Type B pancreatic cell (in vitro differentiated cells): ENCODE data around the gene MAGEA9. TPM values are rescaled to one million over a fixed set of nuclear protein-coding genes. Genes with fewer than 3 reads are reported as not detected.

Source experiments
- DNase-seq: peaks from one replicate; pipeline ENCODE4 v3.0.0; 2021; ENCODE audit warnings: mixed read lengths; ENCODE audit not compliant: unreplicated experiment; ENCODE audit errors: extremely low spot score
- H3K27ac Mint-ChIP-seq: 2 replicates; pipeline ENCODE4 v1.8.0; 2021; ENCODE audit warnings: mild to moderate bottlenecking, mixed read lengths
- H3K27me3 Mint-ChIP-seq: 2 replicates; pipeline ENCODE4 v1.8.0; 2021; ENCODE audit warnings: mixed read lengths
- H3K36me3 Mint-ChIP-seq: 2 replicates; pipeline ENCODE4 v1.8.0; 2021; ENCODE audit warnings: mixed read lengths
- H3K4me1 Mint-ChIP-seq: one replicate; pipeline ENCODE4 v1.8.0; 2021; ENCODE audit warnings: mixed read lengths; ENCODE audit not compliant: unreplicated experiment
- H3K4me3 Mint-ChIP-seq: 2 replicates; pipeline ENCODE4 v1.8.0; 2021; ENCODE audit warnings: mild to moderate bottlenecking, mixed read lengths
- H3K9me3 Mint-ChIP-seq: 2 replicates; pipeline ENCODE4 v1.8.0; 2021; ENCODE audit warnings: mixed read lengths
- total RNA-seq: library from RNA; stranded (reverse); gene quantifications from 2 replicates; pipeline ENCODE4 v1.2.1, GENCODE V29; 2021; ENCODE audit warnings: low replicate concordance
- TF ChIP-seq, protein P1 (sequence below): fragments of 200-600 bp; sonication (generic); conservative IDR thresholded peaks from 2 replicates; pipeline ENCODE4 v1.5.0; 2021; ENCODE audit warnings: antibody characterized with exemption, mild to moderate bottlenecking

The MAGEA9 gene
- total RNA-seq, 1 donor from 2014 or later = not detected

DNA sequence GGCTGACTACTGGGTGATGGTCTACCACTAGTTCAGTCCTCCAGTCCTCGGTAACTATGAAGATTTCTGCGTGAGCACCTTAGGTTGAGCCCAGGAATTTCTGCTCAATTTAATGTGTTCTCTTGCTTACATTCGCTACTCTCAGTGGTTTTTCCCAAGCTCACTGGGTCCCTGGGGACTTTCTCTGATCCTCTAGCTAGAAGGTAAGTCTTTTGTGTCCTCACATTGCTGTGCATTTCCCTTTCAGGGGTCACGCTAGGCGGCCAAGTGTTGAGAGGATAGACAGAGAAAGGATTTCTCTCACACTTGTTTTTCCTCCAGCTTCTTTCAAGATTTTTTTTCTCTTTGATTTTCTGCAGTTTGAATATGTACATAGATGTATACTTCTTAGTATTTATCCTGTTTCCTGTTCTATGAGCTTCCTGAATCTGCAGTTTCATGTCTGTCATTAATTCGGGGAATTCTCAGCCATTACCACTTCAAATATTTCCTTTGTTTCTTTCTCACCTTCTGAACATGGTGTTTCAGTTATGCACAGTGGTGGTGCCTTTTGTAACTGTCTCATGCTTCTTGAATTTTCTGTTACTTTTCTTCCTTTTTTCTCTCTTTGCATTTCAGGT lies 17.5 kb downstream of the MAGEA9 start:
- no peak overlapping the region for H3K27ac Mint-ChIP-seq
- H3K4me3 Mint-ChIP-seq = no peak overlapping the region
- no peaks in the 10 kb centered on the region for H3K27me3 Mint-ChIP-seq
- DNase-seq = no peak
- no peaks in the 10 kb centered on the region for H3K4me1 Mint-ChIP-seq
- TF ChIP-seq, protein P1, sequence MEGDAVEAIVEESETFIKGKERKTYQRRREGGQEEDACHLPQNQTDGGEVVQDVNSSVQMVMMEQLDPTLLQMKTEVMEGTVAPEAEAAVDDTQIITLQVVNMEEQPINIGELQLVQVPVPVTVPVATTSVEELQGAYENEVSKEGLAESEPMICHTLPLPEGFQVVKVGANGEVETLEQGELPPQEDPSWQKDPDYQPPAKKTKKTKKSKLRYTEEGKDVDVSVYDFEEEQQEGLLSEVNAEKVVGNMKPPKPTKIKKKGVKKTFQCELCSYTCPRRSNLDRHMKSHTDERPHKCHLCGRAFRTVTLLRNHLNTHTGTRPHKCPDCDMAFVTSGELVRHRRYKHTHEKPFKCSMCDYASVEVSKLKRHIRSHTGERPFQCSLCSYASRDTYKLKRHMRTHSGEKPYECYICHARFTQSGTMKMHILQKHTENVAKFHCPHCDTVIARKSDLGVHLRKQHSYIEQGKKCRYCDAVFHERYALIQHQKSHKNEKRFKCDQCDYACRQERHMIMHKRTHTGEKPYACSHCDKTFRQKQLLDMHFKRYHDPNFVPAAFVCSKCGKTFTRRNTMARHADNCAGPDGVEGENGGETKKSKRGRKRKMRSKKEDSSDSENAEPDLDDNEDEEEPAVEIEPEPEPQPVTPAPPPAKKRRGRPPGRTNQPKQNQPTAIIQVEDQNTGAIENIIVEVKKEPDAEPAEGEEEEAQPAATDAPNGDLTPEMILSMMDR = no peak
- H3K9me3 Mint-ChIP-seq = no peaks in the 10 kb centered on the region
- no peaks in the 10 kb centered on the region for H3K36me3 Mint-ChIP-seq

DNA sequence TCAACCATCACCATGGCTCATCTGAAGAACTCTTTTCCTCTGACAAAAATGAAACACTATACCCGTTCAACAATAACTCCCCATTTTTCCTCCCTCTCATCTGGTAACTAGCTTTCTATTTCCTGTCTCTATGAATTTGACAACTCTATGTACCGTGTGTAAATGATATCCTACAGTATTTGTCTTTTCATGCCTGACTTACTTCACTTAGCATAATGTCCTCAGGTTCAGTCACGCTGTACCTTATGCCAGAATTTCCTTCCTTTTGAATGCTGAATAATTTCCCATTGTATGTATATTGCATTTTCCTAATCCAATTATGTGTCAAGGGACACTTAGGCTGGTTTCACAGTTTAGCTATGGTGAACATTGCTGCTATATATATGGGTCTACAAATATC lies 18.2 kb downstream of the MAGEA9 start:
- TF ChIP-seq, protein P1 = no peak
- Mint-ChIP-seq H3K36me3 (no peaks in the 10 kb centered on the region), H3K4me3 (no peak overlapping the region), H3K9me3 (no peaks in the 10 kb centered on the region), H3K27me3 (no peaks in the 10 kb centered on the region), H3K27ac (no peak overlapping the region), H3K4me1 (no peaks in the 10 kb centered on the region)
- no peak for DNase-seq

DNA sequence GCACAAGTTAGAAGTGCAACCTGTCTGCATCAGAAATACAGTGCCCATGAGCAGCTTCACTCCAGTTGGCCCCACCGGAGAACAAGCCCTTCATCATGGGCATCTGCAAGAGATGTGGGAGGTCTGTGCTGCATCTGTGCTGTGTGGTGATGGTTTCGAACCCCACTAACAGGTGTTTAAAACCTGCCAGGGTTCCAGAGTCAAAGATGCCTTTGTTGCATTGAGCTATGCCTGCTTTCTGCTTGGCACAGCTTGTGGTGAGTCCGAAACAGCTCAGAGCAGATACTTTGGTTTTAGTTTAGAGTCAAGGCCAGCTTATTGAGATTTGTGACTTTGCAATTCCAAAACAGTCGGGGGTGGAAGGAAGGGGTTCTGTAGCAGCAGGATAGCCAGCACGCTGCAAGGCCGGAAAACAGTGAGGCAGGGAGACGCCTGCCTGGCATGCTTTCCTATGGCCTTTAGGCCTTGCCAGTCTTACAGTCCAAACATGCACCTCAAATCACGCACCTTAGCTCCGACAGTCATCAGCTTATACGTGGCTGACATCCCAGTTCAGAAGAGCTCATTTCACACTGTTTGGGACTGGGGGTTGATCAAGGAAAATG lies 21.8 kb downstream of the MAGEA9 start:
- TF ChIP-seq, protein P1 = no peak
- Mint-ChIP-seq H3K4me3 (no peak overlapping the region), H3K27me3 (no peaks in the 10 kb centered on the region), H3K27ac (no peak overlapping the region), H3K36me3 (no peaks in the 10 kb centered on the region), H3K4me1 (no peaks in the 10 kb centered on the region), H3K9me3 (no peaks in the 10 kb centered on the region)
- no peak for DNase-seq

DNA sequence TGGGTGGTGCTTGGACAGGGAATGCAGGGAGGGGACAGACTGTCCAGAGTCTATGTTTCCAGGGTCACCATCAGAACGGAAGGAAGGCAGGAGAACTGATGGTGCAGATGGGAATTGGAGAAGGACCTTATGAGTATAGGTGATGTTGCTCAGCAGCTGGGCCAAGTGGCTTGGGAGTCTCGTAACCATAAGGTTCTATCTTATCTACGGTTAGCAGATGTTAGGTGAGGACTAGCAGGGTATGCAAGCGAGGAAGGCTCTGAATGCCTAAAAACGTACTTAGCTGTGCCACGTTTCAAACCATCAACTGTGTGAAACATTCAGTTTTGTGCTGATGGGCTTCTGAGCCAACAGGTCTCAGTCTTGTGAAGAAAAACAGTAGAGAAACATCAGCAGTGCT lies 22.4 kb downstream of the MAGEA9 start:
- Mint-ChIP-seq H3K36me3 (no peaks in the 10 kb centered on the region), H3K9me3 (no peaks in the 10 kb centered on the region), H3K27me3 (no peaks in the 10 kb centered on the region), H3K27ac (no peak overlapping the region), H3K4me3 (no peak overlapping the region), H3K4me1 (no peaks in the 10 kb centered on the region)
- TF ChIP-seq, protein P1 = no peak
- no peak for DNase-seq

DNA sequence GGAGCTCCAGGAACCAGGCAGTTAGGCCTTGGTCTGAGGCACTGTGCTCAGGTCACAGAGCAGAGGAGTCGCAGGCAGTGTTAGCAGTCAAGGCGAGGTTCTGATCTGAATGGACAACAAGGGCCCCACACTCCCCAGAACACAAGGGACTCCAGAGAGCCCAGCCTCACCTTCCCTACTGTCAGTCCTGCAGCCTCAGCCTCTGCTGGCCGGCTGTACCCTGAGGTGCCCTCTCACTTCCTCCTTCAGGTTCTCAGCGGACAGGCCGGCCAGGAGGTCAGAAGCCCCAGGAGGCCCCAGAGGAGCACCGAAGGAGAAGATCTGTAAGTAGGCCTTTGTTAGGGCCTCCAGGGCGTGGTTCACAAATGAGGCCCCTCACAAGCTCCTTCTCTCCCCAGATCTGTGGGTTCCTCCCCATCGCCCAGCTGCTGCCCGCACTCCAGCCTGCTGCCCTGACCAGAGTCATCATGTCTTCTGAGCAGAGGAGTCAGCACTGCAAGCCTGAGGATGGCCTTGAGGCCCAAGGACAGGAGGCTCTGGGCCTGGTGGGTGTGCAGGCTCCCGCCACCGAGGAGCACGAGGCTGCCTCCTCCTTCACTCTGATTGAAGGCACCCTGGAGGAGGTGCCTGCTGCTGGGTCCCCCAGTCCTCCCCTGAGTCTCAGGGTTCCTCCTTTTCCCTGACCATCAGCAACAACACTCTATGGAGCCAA lies 26.2 kb downstream of the MAGEA9 start:
- no peaks in the 10 kb centered on the region for H3K4me1 Mint-ChIP-seq
- H3K27ac Mint-ChIP-seq = no peak overlapping the region
- DNase-seq = no peak
- H3K4me3 Mint-ChIP-seq = no peak overlapping the region
- no peaks in the 10 kb centered on the region for H3K36me3 Mint-ChIP-seq
- no peaks in the 10 kb centered on the region for H3K9me3 Mint-ChIP-seq
- TF ChIP-seq, protein P1 = no peak
- H3K27me3 Mint-ChIP-seq = peaks cover 8% of the 10 kb centered on the region
